ENCODE results near the gene INSR.

Gene INSR

DNA sequence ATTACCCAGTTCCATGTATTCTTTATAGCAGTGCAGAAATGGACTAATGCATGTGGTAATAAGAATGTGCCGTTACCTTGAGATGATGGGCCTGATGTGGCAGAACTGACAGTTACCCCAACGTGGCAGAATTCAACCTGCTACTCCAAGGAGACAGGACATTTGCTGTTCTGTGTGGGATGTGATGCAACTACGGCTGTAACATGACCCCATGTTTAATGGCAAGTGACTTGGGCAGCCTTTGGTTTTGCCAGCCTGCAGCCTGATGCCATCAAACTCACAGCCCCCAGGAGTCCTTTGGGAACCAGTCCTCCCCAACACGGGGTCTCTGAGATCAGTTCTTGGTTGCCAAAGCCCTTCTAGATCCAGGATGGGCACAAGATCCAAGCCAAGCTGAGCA, 117.4 kb downstream of the INSR start:
- H3K27ac ChIP-seq = no peak overlapping the region
- TF ChIP-seq CTCF (IDR thresholded peaks at IDR 0.05) (no peak), ZFX (IDR thresholded peaks at IDR 0.05; ENCODE audit: borderline replicate concordance) (no peak)

- no peak overlapping the region for H3K27ac ChIP-seq
- TF ChIP-seq ZFX (IDR thresholded peaks at IDR 0.05; ENCODE audit: borderline replicate concordance) (no peak), CTCF (IDR thresholded peaks at IDR 0.05) (no peak)
Measured at GRCh38 chr19:7172794-7173193, 121.4 kb downstream of the INSR start.

DNA sequence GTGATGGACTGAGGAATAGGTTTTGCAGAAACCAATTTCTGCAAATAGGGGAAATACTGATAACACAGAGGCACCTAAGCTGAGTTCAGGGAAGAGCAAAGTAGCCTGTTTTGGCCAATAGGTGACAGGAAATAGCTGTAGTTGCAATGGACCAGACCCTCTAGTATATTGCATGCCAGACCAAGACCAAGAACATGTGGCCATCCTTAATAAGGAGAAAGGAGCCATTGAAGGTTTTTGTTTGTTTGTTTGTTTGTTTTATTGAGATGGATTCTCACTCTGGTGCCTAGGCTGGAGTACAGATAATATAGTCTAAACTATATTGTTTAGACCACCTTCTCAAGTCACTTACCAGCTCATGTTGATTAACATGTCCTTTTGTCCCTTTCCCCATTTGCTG, 123.2 kb downstream of the INSR start:
- no peak overlapping the region for H3K27ac ChIP-seq
- TF ChIP-seq ZFX (IDR thresholded peaks at IDR 0.05; ENCODE audit: borderline replicate concordance) (no peak), CTCF (IDR thresholded peaks at IDR 0.05) (no peak)

- H3K27ac ChIP-seq = no peak overlapping the region
- no peak for TF ChIP-seq CTCF (IDR thresholded peaks at IDR 0.05)
- no peak for TF ChIP-seq ZFX (IDR thresholded peaks at IDR 0.05; ENCODE audit: borderline replicate concordance)
Measured at GRCh38 chr19:7168941-7169340, 125.3 kb downstream of the INSR start.

DNA sequence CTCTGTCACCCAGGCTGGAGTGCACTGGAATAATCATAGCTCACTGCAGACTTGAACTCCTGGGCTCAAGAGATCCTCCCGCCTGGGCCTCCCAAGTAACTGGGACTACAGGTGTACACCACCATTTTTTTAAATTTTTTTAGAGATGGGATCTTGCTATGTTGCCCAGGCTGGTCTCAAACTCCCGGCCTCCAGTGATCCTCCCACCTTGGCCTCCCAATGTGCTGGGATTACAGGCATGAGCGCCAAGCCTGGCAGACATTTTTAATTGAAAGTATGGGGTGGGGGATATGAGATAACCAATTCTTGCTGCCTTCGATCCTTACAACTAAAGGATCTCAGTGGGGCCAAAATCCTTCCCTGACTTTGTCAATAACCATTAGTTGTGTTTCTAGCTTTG, 132.9 kb downstream of the INSR start:
- no peak overlapping the region for H3K27ac ChIP-seq
- TF ChIP-seq CTCF (IDR thresholded peaks at IDR 0.05) = no peak
- TF ChIP-seq ZFX (IDR thresholded peaks at IDR 0.05; ENCODE audit: borderline replicate concordance) = no peak

DNA sequence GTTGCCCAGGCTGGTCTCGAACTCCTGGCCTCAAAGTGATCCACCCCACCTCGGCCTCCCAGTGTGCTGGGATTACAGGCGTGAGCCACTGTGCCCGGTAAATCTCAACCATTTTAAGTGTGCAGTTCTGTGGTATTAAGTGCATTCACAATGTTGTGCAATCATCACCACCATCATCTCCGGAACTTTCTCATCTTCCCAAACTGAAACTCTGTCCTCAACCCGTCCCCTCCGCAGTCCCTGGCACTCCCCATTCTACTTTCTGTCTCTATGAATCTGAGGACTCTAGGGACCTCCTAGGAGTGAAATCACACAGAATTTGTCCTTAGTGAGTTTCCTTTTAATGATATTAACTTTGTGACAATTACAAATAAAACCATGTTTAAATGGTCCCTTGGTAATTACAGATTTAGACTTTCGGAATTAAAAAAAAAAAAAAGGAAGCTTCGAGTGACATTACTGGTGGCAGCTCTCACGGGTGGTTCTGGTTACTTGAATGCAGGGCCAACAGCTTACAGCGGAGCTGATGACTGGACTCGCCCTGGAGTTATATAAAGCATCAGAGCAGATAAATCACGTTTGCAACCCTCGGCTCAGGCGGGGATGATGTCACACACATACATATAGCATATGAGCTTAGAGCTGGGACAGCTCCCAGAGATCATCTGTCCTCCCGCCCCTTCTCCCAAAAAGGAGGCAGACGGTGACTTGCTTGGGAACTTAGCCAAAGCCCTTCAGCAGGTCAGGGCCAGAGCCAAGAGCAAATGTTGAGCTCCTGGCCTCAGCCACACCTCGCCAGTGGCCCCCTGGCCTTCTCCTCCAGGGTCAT, 134.9 kb downstream of the INSR start:
- TF ChIP-seq CTCF (IDR thresholded peaks at IDR 0.05) (no peak), ZFX (IDR thresholded peaks at IDR 0.05; ENCODE audit: borderline replicate concordance) (no peak)
- no peak overlapping the region for H3K27ac ChIP-seq

GRCh38 chr19:7153022-7153421, 141.2 kb downstream of the INSR start:
- no peak for TF ChIP-seq ZFX (IDR thresholded peaks at IDR 0.05; ENCODE audit: borderline replicate concordance)
- no peak for TF ChIP-seq CTCF (IDR thresholded peaks at IDR 0.05)
- H3K27ac ChIP-seq = no peak overlapping the region
